Thyroid gland (tissue), 4 donors: ENCODE measurements around the gene NFATC2. TPM values are rescaled to one million over a fixed set of nuclear protein-coding genes. Genes with fewer than 3 reads are reported as not detected.

Source experiments
- DNase-seq, 2 donors: peaks; one replicate each; pipeline ENCODE4 v3.0.0-alpha.2; 2019
- H3K27ac ChIP-seq, 3 donors: fragments of 200-600 bp; sonication (generic); 1 replicate in 2 of 3; 2 replicates in 1 of 3; pipeline ENCODE4 v1.5.1; 2016 to 2019; ENCODE audit warnings: mild to moderate bottlenecking in 1 of 3, moderate library complexity in 1 of 3
- H3K27me3 ChIP-seq: fragments of 200-600 bp; sonication (generic); one replicate; pipeline ENCODE4 v1.5.1; 2019
- H3K36me3 ChIP-seq, 2 donors: fragments of 200-600 bp; sonication (generic); one replicate each; pipeline ENCODE4 v1.5.1; 2016 to 2019
- H3K4me1 ChIP-seq, 2 donors: fragments of 200-600 bp; sonication (generic); one replicate each; pipeline ENCODE4 v1.5.1; 2017 to 2019
- H3K4me3 ChIP-seq, 3 donors: fragments of 200-600 bp; sonication (generic); replicated peaks in 1 of 3; 1 replicate in 2 of 3; 2 replicates in 1 of 3; pipeline ENCODE4 v1.5.1; 2016; ENCODE audit warnings: mild to moderate bottlenecking in 1 of 3
- H3K9me3 ChIP-seq: fragments of 200-600 bp; sonication (generic); one replicate; pipeline ENCODE4 v1.5.1; 2017
- CTCF ChIP-seq, 6 experiments: fragments of 200-600 bp in 3 of 6; fragments of 450-650 bp in 3 of 6; sonication (generic) in 3 of 6; IDR thresholded peaks; one replicate each; pipeline ENCODE4 v1.5.1; 2016 to 2019; ENCODE audit warnings: antibody characterized with exemption in 6 of 6, mild to moderate bottlenecking in 2 of 6, inconsistent platforms in 1 of 6, moderate library complexity in 1 of 6
- POLR2A ChIP-seq, 2 donors: fragments of 450-650 bp; IDR thresholded peaks; one replicate each; pipeline ENCODE4 v1.6.1; 2017; ENCODE audit warnings: antibody characterized with exemption in 2 of 2, mild to moderate bottlenecking in 2 of 2, moderate library complexity in 1 of 2
- WGBS, 2 donors: methylation state at CpG; one replicate each; pipeline ENCODE4 v1.1.5; 2017; 5-methylcytosine and 5-hydroxymethylcytosine counted together
- intact Hi-C: fragments of 100-400 bp; cut with DNase I; formaldehyde crosslinking; loops from one replicate; pipeline ENCODE4 v1.15.1; 2023
- total RNA-seq, 4 donors: library from RNA; depleted of rRNA; stranded (reverse); fragments of >200 nt; gene quantifications; one replicate each; pipeline ENCODE4 v1.2.3, GENCODE V29; 2016

NFATC2 gene
- total RNA-seq, 4 donors from 2014 or later = 7.5 to 12.6 (median 8.5) TPM

- H3K9me3 ChIP-seq = no peaks in the 10 kb centered on the region
- no peak overlapping the region for H3K4me3 ChIP-seq
- H3K27ac ChIP-seq = no peak overlapping the region
- no peak for TF ChIP-seq CTCF (IDR thresholded peaks at IDR 0.05)
- no peak for TF ChIP-seq POLR2A (IDR thresholded peaks at IDR 0.05)
- intact Hi-C loops = no loop called here
- no peaks in the 10 kb centered on the region for H3K4me1 ChIP-seq
- no peaks in the 10 kb centered on the region for H3K27me3 ChIP-seq
- no peak for DNase-seq
- H3K36me3 ChIP-seq = no peaks in the 10 kb centered on the region
Measured at GRCh38 chr20:51581571-51581970, 39.1 kb upstream of the NFATC2 start.

- TF ChIP-seq CTCF (IDR thresholded peaks at IDR 0.05) (no peak), POLR2A (IDR thresholded peaks at IDR 0.05) (no peak)
- H3K27me3 ChIP-seq = no peaks in the 10 kb centered on the region
- no peak overlapping the region for H3K27ac ChIP-seq
- 89 to 93% methylated on average over 8 of the region's 8 CpGs for WGBS, 2 donors
- H3K36me3 ChIP-seq = no peaks in the 10 kb centered on the region
- H3K4me1 ChIP-seq = no peaks in the 10 kb centered on the region
- no peak overlapping the region for H3K4me3 ChIP-seq
- no peak for DNase-seq
- H3K9me3 ChIP-seq = no peaks in the 10 kb centered on the region
- intact Hi-C loops = no loop called here
Measured at GRCh38 chr20:51579137-51579536, 36.6 kb upstream of the NFATC2 start.

- WGBS, 2 donors = 100% methylated on average over 2 of the region's 2 CpGs
- no peak for TF ChIP-seq POLR2A (IDR thresholded peaks at IDR 0.05)
- TF ChIP-seq CTCF (IDR thresholded peaks at IDR 0.05) = no peak
- no peak for DNase-seq
- intact Hi-C loops = no loop called here
- Histone ChIP-seq H3K36me3 (no peaks in the 10 kb centered on the region), H3K9me3 (no peaks in the 10 kb centered on the region), H3K27ac (no peak overlapping the region), H3K4me3 (no peak overlapping the region), H3K27me3 (no peaks in the 10 kb centered on the region), H3K4me1 (peaks cover 0 to 9% of the 10 kb centered on the region in 2 donors)
Measured at GRCh38 chr20:51578145-51578459, 35.6 kb upstream of the NFATC2 start.

- no peak overlapping the region for H3K4me3 ChIP-seq
- peaks cover 0 to 9% of the 10 kb centered on the region in 2 donors for H3K4me1 ChIP-seq
- intact Hi-C loops = no loop called here
- 91% methylated on average over 11 of the region's 11 CpGs for WGBS, 2 donors
- no peaks in the 10 kb centered on the region for H3K36me3 ChIP-seq
- no peak for DNase-seq
- H3K9me3 ChIP-seq = no peaks in the 10 kb centered on the region
- no peak overlapping the region for H3K27ac ChIP-seq
- TF ChIP-seq POLR2A (IDR thresholded peaks at IDR 0.05) (no peak), CTCF (IDR thresholded peaks at IDR 0.05) (no peak)
- no peaks in the 10 kb centered on the region for H3K27me3 ChIP-seq
Measured at GRCh38 chr20:51577432-51578144, 35.1 kb upstream of the NFATC2 start.

- Histone ChIP-seq H3K9me3 (no peaks in the 10 kb centered on the region), H3K4me3 (no peak overlapping the region), H3K27me3 (no peaks in the 10 kb centered on the region), H3K36me3 (no peaks in the 10 kb centered on the region), H3K4me1 (peaks cover 0 to 9% of the 10 kb centered on the region in 2 donors), H3K27ac (no peak overlapping the region)
- intact Hi-C loops = no loop called here
- TF ChIP-seq CTCF (IDR thresholded peaks at IDR 0.05) (no peak), POLR2A (IDR thresholded peaks at IDR 0.05) (no peak)
- 90 to 96% methylated on average over 3 of the region's 3 CpGs for WGBS, 2 donors
- no peak for DNase-seq
Measured at GRCh38 chr20:51575486-51575885, 33.0 kb upstream of the NFATC2 start.
